Spleen (tissue), 7 donors: ENCODE measurements around the gene CFAP57.

Experiments
- POLR2A ChIP-seq, 3 donors: fragments of 450-650 bp; IDR thresholded peaks; one replicate each; pipeline ENCODE4 v1.5.1; 2017; ENCODE audit warnings: antibody characterized with exemption in 3 of 3, mild to moderate bottlenecking in 1 of 3
- POLR2AphosphoS5 ChIP-seq, 3 donors: sonication (generic); formaldehyde crosslinking; IDR thresholded peaks; one replicate each; pipeline ENCODE4 v1.5.1; 2017; ENCODE audit warnings: antibody characterized with exemption in 3 of 3
- TF ChIP-seq, protein P1 (sequence below), 11 experiments: fragments of 200-600 bp in 7 of 11; fragments of 450-650 bp in 4 of 11; sonication (generic) in 4 of 11; IDR thresholded peaks in 8 of 11; conservative IDR thresholded peaks in 3 of 11; 1 replicate in 7 of 11; 2 replicates in 4 of 11; pipeline versions ENCODE4 v1.4.0 to v1.8.0; 2016 to 2021; ENCODE audit warnings: antibody characterized with exemption in 11 of 11, inconsistent platforms in 4 of 11, mild to moderate bottlenecking in 1 of 11
- donor health status: DM: no; HTN: no; CAD: no; lungs with moderate emphysema.
- donor health status: DM: no; HTN: no; CAD: no.
- donor health status: DM: no; HTN: no; CAD: no.

DNA sequence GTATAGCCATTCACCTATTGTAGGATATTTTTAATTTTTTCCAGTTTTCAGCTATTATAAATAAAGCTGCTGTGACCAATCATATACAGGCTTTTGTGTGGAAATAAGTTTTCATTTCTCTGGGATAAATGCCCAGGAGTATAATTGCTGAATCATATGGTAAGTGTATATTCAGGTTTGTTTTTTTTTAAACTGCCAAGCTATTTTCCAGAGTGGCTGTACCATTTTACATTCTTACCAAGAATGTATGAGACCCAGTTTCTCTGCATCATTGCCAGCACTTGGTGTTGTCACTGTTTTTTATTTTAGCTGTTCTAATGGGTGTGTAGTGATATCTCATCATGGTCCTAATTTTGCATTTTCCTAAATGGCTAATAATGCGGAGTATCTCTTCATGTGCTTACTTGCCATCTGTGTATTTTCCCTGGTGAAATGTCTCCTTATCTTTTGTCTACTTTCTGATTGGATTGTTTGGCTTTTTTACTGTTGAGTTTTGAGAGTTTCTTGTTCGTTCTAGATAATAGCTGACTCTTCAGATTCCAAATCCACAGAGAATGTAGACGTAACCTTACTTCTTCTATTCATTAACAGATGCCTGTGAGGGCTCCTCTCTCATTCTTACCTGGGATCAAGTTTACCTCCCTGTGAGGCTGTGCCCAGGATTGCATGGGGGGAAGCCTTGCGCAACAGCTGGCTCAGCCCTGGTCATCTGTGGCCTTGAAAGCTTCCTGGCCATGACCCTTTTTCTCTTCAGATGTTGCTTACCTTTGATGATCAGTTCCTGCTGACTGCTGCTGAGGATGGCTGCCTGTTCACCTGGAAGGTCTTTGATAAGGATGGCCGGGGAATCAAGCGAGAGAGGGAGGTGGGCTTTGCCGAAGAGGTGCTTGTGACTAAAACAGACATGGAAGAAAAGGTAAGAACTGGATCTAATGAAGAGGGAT, 42.6 kb downstream of the CFAP57 start:
- TF ChIP-seq, protein P1, sequence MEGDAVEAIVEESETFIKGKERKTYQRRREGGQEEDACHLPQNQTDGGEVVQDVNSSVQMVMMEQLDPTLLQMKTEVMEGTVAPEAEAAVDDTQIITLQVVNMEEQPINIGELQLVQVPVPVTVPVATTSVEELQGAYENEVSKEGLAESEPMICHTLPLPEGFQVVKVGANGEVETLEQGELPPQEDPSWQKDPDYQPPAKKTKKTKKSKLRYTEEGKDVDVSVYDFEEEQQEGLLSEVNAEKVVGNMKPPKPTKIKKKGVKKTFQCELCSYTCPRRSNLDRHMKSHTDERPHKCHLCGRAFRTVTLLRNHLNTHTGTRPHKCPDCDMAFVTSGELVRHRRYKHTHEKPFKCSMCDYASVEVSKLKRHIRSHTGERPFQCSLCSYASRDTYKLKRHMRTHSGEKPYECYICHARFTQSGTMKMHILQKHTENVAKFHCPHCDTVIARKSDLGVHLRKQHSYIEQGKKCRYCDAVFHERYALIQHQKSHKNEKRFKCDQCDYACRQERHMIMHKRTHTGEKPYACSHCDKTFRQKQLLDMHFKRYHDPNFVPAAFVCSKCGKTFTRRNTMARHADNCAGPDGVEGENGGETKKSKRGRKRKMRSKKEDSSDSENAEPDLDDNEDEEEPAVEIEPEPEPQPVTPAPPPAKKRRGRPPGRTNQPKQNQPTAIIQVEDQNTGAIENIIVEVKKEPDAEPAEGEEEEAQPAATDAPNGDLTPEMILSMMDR (IDR thresholded peaks at IDR 0.05 in 8 of 11, conservative IDR thresholded peaks at IDR 0.05 in 3 of 11) = no peak
- no peak for TF ChIP-seq POLR2AphosphoS5 (IDR thresholded peaks at IDR 0.05)
- no peak for TF ChIP-seq POLR2A (IDR thresholded peaks at IDR 0.05)
